Lower lobe of right lung (tissue), 2 donors: ENCODE measurements around the gene GAB2. TPM values are rescaled to one million over a fixed set of nuclear protein-coding genes. Genes with fewer than 3 reads are reported as not detected.

Experiments used
- ATAC-seq, 2 donors: fragments of 200-7000 bp; cut with Tn5 transposase; one replicate each; pipeline ENCODE4 v1.9.1; 2020 to 2022; ENCODE audit warnings: mild to moderate bottlenecking in 2 of 2, moderate library complexity in 2 of 2
- DNase-seq: peaks from one replicate; pipeline ENCODE4 v3.0.0-alpha.2; 2020
- H3K27ac ChIP-seq: fragments of 200-600 bp; one replicate; pipeline ENCODE4 v1.8.0; 2022
- H3K27me3 ChIP-seq: fragments of 200-600 bp; one replicate; pipeline ENCODE4 v1.8.0; 2022; ENCODE audit warnings: low read depth
- H3K36me3 ChIP-seq: fragments of 200-600 bp; one replicate; pipeline ENCODE4 v1.8.0; 2022; ENCODE audit warnings: mild to moderate bottlenecking
- H3K4me1 ChIP-seq: fragments of 200-600 bp; one replicate; pipeline ENCODE4 v1.8.0; 2022
- H3K4me3 ChIP-seq: fragments of 200-600 bp; one replicate; pipeline ENCODE4 v1.8.0; 2022; ENCODE audit warnings: mild to moderate bottlenecking
- H3K9me3 ChIP-seq: fragments of 200-600 bp; one replicate; pipeline ENCODE4 v1.8.0; 2022
- intact Hi-C: fragments of 100-400 bp; cut with DNase I; formaldehyde crosslinking; loops from one replicate; pipeline ENCODE4 v1.11.0; 2022
- total RNA-seq: library from RNA; stranded (reverse); fragmentation: NEBNext Ultra II Directional; extraction: Animal tissue kit (Norgen Biotek cat#: 25700); gene quantifications from one replicate; pipeline ENCODE4 v1.2.1, GENCODE V29; 2021
- TF ChIP-seq, protein P1 (sequence below): fragments of 200-600 bp; IDR thresholded peaks from one replicate; pipeline ENCODE4 v1.8.0; 2022; ENCODE audit warnings: antibody characterized with exemption, mild to moderate bottlenecking
- donor health status: DM: no; HTN: yes; CAD: no; lungs with severe emphysema.

Gene GAB2
- total RNA-seq, 1 donor from 2014 or later, result 64.2 TPM

DNA sequence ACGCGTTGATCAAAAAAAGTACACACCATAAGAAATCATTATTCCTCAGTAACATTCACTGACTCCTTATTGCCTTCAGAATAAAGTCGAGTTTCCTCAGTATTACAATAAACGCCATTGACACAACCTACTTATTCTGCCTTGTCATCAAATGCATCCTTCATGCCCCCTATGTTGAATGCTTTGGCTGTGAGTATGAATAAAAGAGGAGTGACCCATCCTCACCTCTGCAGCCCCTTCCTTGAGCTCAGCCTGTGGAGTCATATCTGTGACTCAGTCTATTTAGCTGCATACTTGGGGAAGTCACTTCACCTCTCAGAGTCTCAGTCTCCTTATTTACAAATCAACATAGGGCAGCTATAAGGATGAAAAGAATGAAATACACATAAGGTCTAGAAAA is 163.8 kb downstream of the GAB2 start:
- no peaks in the 10 kb centered on the region for H3K9me3 ChIP-seq
- intact Hi-C loops, result no loop called here
- DNase-seq (no peak), ATAC-seq (no peak)
- H3K27ac ChIP-seq, result no peak overlapping the region
- no peak overlapping the region for H3K4me3 ChIP-seq
- peaks cover 44% of the 10 kb centered on the region for H3K4me1 ChIP-seq
- H3K27me3 ChIP-seq, result no peaks in the 10 kb centered on the region
- peaks cover 16% of the 10 kb centered on the region for H3K36me3 ChIP-seq
- TF ChIP-seq, protein P1, sequence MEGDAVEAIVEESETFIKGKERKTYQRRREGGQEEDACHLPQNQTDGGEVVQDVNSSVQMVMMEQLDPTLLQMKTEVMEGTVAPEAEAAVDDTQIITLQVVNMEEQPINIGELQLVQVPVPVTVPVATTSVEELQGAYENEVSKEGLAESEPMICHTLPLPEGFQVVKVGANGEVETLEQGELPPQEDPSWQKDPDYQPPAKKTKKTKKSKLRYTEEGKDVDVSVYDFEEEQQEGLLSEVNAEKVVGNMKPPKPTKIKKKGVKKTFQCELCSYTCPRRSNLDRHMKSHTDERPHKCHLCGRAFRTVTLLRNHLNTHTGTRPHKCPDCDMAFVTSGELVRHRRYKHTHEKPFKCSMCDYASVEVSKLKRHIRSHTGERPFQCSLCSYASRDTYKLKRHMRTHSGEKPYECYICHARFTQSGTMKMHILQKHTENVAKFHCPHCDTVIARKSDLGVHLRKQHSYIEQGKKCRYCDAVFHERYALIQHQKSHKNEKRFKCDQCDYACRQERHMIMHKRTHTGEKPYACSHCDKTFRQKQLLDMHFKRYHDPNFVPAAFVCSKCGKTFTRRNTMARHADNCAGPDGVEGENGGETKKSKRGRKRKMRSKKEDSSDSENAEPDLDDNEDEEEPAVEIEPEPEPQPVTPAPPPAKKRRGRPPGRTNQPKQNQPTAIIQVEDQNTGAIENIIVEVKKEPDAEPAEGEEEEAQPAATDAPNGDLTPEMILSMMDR, result no peak

DNA sequence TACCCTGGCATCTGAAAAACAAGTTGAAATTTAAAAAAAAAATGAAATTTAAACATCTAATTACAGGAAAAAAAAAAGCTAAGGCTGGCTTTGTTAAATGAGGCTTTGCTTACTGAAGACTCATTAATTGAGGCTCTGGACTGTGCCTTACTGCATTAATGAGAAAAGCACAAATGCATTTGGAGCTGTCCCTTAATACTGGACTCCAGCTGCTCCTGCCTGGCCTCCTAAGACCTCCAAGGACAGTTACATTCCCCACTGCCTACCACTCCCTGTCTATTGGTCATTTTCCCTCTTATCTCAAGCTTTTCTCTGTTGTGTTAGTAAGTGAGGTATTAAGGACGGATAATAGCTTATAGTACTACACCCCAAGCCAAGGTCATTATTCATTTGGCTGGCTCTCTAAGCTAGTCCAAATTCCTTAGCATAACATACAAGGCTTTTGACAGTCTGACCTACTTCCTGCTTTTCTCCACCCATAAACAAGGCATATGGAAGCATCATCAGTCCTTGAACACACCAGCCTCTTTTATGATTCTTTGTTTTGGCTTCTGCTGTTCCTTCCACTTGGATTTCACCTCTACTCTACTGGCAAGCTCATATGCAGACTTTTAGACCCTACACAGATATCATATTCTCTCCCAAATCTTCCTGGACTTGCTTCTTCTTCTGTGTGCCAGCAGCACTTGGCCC is 166.4 kb downstream of the GAB2 start:
- Histone ChIP-seq H3K27ac (no peak overlapping the region), H3K4me1 (peaks cover 27% of the 10 kb centered on the region), H3K27me3 (no peaks in the 10 kb centered on the region), H3K36me3 (peaks cover 30% of the 10 kb centered on the region), H3K4me3 (no peak overlapping the region), H3K9me3 (no peaks in the 10 kb centered on the region)
- peak; percentile 45 to 52 for ATAC-seq
- TF ChIP-seq, protein P1, result no peak
- no peak for DNase-seq
- intact Hi-C loops, result no loop called here

DNA sequence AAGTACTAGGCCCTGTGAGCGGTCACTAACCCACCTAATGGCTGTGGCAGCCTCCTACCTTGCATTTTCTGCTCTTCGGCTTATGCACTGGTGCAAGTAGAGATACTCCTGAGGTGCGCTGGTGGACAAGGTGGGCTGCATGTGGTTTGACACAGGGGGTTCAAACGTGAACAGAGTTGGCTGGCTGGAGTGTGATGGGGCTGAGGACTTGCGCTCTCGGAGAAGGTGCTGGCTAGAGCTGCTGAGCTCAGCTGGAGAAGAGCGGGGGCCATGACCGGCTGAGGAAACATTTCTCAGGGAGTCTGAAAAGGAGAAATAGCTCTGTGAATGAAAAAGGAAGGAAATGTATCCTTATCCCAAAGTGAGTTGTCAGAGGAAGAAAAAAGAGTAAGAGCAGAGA is 167.5 kb downstream of the GAB2 start:
- no peaks in the 10 kb centered on the region for H3K9me3 ChIP-seq
- peaks cover 18% of the 10 kb centered on the region for H3K4me1 ChIP-seq
- intact Hi-C loops, result no loop called here
- TF ChIP-seq, protein P1, result no peak
- H3K27me3 ChIP-seq, result no peaks in the 10 kb centered on the region
- ATAC-seq (no peak), DNase-seq (no peak)
- no peak overlapping the region for H3K4me3 ChIP-seq
- peaks cover 30% of the 10 kb centered on the region for H3K36me3 ChIP-seq
- no peak overlapping the region for H3K27ac ChIP-seq

DNA sequence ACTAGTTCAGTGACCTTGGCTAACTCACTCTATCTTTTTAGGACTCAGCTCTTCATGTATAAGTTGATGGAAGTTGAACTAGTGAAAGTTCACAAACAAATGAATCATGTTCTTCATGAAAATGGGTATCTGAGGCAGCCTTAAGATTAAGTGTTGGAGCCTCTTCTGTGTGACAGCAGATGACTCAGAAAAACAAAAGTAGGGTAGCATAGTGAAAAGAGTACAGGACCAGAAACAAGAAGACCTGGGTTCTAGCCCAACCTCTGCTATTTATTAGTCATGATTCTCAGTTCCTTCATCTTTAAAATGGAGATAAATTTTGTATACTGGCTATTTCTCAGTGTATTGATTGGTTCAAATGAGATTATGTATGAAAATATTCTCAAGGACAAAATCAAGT is 168.7 kb downstream of the GAB2 start:
- DNase-seq (no peak), ATAC-seq (no peak)
- H3K27me3 ChIP-seq, result no peaks in the 10 kb centered on the region
- H3K4me1 ChIP-seq, result peaks cover 18% of the 10 kb centered on the region
- no peaks in the 10 kb centered on the region for H3K9me3 ChIP-seq
- no peak overlapping the region for H3K27ac ChIP-seq
- no peak overlapping the region for H3K4me3 ChIP-seq
- intact Hi-C loops, result no loop called here
- TF ChIP-seq, protein P1, result no peak
- peaks cover 30% of the 10 kb centered on the region for H3K36me3 ChIP-seq

DNA sequence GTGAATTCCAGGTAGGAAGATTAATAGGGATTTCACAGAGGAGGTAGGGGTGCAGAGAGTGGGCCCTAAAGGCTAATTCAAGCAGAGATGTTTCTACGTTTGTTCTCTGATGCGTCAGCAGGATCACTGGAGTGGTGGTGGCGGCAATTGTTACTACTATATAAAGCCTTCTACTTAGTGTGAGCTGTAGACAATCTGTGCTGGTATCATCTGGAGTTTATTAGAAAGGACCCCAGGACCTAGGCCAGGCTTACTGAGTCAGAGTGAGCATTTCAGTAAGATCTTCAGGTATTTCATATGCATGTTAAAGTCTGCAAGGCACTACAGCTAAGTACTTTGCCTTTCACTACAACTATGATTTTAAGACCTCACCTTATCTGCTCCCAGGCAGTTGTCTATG is 169.4 kb downstream of the GAB2 start:
- no peaks in the 10 kb centered on the region for H3K27me3 ChIP-seq
- no peaks in the 10 kb centered on the region for H3K9me3 ChIP-seq
- no peak overlapping the region for H3K4me3 ChIP-seq
- intact Hi-C loops, result no loop called here
- peaks cover 18% of the 10 kb centered on the region for H3K4me1 ChIP-seq
- no peak overlapping the region for H3K27ac ChIP-seq
- H3K36me3 ChIP-seq, result peaks cover 30% of the 10 kb centered on the region
- TF ChIP-seq, protein P1, result no peak
- ATAC-seq (no peak), DNase-seq (no peak)
